ENCODE results near the gene FAM227B.
"Not testable (repeated sequence)": the region's sequence is repeated elsewhere in the genome, so short reads cannot be mapped to it uniquely, and the experiment has no call there.

FAM227B gene

DNA sequence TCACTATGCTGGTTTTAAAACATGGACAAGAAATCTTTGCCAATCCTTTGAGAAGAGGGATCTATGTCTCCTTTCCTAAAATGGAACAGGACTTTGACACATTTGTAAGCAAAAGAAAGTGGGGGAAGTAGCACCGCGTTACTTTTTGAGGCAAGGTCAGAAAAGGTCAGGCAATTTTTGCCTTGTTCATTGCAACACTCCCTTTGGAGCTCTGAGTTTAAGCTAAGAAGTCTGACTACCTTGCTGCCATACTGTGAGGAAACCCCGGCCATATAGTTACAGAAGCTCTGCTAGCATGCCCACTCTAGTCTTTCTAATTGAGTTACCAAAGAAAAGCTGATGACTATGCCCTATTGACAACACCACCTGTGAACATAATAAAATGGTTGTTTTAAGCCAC, 1.4 kb downstream of the FAM227B start:
- no peak overlapping the region for H3K4me3 ChIP-seq (ENCODE audit: low read depth, low read length)
- TF ChIP-seq, protein P1, sequence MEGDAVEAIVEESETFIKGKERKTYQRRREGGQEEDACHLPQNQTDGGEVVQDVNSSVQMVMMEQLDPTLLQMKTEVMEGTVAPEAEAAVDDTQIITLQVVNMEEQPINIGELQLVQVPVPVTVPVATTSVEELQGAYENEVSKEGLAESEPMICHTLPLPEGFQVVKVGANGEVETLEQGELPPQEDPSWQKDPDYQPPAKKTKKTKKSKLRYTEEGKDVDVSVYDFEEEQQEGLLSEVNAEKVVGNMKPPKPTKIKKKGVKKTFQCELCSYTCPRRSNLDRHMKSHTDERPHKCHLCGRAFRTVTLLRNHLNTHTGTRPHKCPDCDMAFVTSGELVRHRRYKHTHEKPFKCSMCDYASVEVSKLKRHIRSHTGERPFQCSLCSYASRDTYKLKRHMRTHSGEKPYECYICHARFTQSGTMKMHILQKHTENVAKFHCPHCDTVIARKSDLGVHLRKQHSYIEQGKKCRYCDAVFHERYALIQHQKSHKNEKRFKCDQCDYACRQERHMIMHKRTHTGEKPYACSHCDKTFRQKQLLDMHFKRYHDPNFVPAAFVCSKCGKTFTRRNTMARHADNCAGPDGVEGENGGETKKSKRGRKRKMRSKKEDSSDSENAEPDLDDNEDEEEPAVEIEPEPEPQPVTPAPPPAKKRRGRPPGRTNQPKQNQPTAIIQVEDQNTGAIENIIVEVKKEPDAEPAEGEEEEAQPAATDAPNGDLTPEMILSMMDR (IDR thresholded peaks at IDR 0.05; ENCODE audit: borderline replicate concordance, insufficient read depth, low read depth, low read length), result no peak

DNA sequence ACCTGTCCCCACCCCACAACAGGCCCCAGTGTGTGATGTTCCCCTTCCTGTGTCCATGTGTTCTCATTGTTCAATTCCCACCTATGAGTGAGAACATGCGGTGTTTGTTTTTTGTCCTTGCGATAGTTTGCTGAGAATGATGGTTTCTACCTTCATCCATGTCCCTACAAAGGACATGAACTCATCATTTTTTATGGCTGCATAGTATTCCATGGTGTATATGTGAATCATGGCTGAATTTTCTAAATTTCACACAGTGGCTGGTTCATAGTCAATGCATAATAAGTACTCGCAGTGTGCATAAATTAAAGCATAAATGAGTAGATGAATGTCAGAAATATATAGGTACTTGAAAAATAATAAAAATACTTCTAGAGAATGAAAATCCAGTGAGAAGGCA, 8.4 kb downstream of the FAM227B start:
- H3K4me3 ChIP-seq (ENCODE audit: low read depth, low read length), result not testable (repeated sequence)

- no peak overlapping the region for H3K4me3 ChIP-seq (ENCODE audit: low read depth, low read length)
- TF ChIP-seq, protein P1 (IDR thresholded peaks at IDR 0.05; ENCODE audit: borderline replicate concordance, insufficient read depth, low read depth, low read length), result no peak
Measured at GRCh38 chr15:49610157-49610918, 10.3 kb downstream of the FAM227B start.

- no peak overlapping the region for H3K4me3 ChIP-seq (ENCODE audit: low read depth, low read length)
- TF ChIP-seq, protein P1 (IDR thresholded peaks at IDR 0.05; ENCODE audit: borderline replicate concordance, insufficient read depth, low read depth, low read length), result no peak
Measured at GRCh38 chr15:49606594-49606993, 14.0 kb downstream of the FAM227B start.

GRCh38 chr15:49605588-49605987, 15.0 kb downstream of the FAM227B start:
- no peak overlapping the region for H3K4me3 ChIP-seq (ENCODE audit: low read depth, low read length)
- TF ChIP-seq, protein P1 (IDR thresholded peaks at IDR 0.05; ENCODE audit: borderline replicate concordance, insufficient read depth, low read depth, low read length), result no peak

DNA sequence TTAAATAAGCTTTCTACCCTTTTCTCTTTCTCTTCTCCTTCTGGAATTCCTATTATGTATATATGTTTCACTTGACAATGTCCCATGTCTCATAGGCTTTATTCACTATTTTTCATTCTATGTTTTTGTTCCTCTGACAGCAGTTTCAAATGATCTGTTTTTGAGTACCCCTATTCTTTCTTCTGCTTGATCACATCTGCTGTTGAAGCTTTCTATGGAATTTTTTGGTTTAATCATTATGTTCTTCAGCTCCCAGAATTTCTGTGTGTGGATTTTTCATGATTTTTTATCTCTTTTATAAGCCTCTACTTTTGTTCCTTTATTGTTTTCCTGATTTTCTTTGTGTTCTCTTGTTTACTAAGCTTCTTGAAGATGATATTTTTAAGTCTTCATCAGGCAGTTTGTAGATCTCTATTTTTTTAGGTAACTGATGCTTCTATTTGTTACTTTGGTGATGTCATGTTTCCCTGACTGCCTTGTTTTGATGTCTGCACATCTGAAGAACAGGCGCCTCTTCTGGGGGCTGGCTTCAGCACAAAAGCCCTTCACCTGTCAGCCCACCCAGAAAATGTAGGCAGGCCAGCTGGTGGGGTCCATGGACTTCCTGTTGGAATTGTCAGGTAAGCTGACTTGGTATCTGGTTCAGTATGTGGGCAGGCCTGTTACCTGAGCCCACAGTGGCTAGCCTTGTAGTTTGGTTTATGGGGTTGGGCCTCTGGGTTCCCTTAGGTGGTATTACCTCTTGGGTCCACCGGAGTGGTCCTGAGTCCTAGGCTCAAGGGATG, 15.8 kb downstream of the FAM227B start:
- H3K4me3 ChIP-seq (ENCODE audit: low read depth, low read length), result no peak overlapping the region
- TF ChIP-seq, protein P1 (IDR thresholded peaks at IDR 0.05; ENCODE audit: borderline replicate concordance, insufficient read depth, low read depth, low read length), result no peak

- not testable (repeated sequence) for H3K4me3 ChIP-seq (ENCODE audit: low read depth, low read length)
Measured at GRCh38 chr15:49592829-49593316, 27.7 kb downstream of the FAM227B start.

DNA sequence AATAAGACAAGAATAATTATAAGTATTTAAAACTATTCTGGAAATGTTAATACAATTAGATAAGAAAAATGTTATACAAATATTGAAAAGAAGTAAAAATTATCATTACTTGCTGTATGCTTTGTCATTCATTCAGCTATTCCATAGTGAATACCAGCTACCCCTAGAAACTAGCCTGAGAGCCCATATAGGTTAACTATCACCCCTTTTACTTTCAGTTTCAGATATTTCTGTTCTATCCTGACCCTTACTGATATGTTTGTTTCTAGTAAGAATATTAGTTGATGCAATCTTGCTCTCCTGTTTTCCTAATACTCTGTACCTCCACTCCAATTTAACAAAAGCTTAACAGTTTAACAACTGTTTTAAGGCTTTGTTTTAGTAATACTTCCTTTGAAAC, 31.6 kb downstream of the FAM227B start:
- TF ChIP-seq, protein P1 (IDR thresholded peaks at IDR 0.05; ENCODE audit: borderline replicate concordance, insufficient read depth, low read depth, low read length), result no peak
- no peak overlapping the region for H3K4me3 ChIP-seq (ENCODE audit: low read depth, low read length)
